Uterus (tissue), 4 donors: ENCODE measurements around the gene IFTAP. TPM values are rescaled to one million over a fixed set of nuclear protein-coding genes. Genes with fewer than 3 reads are reported as not detected.

Source experiments
- DNase-seq, 2 donors: peaks; one replicate each; pipeline ENCODE4 v3.0.0-alpha.2; 2019 to 2020
- H3K27ac ChIP-seq, 2 donors: fragments of 200-600 bp; sonication (generic); 1 replicate in 1 of 2; 2 replicates in 1 of 2; pipeline ENCODE4 v1.5.1; 2016 to 2018
- H3K27me3 ChIP-seq, 2 donors: fragments of 200-600 bp; sonication (generic); one replicate each; pipeline ENCODE4 v1.5.1; 2018 to 2019; ENCODE audit warnings: control low read depth in 1 of 2
- H3K36me3 ChIP-seq, 2 donors: fragments of 200-600 bp; sonication (generic); one replicate each; pipeline ENCODE4 v1.5.1; 2019; ENCODE audit warnings: control low read depth in 1 of 2
- H3K4me1 ChIP-seq, 2 donors: fragments of 200-600 bp; sonication (generic); one replicate each; pipeline ENCODE4 v1.5.1; 2018 to 2019; ENCODE audit warnings: control low read depth in 1 of 2
- H3K4me3 ChIP-seq, 2 donors: fragments of 200-600 bp; sonication (generic); 1 replicate in 1 of 2; 2 replicates in 1 of 2; pipeline ENCODE4 v1.5.1; 2018 to 2019; ENCODE audit warnings: mild to moderate bottlenecking in 1 of 2
- H3K9me3 ChIP-seq, 2 donors: fragments of 200-600 bp; sonication (generic); one replicate each; pipeline ENCODE4 v1.5.1; 2019; ENCODE audit warnings: control low read depth in 1 of 2
- POLR2A ChIP-seq, 2 donors: fragments of 450-650 bp; IDR thresholded peaks; one replicate each; pipeline ENCODE4 v1.6.1; 2016; ENCODE audit warnings: antibody characterized with exemption in 2 of 2, mild to moderate bottlenecking in 1 of 2, moderate library complexity in 1 of 2
- intact Hi-C: fragments of 100-400 bp; cut with DNase I; formaldehyde crosslinking; loops from one replicate; pipeline ENCODE4 v1.15.1; 2023; ENCODE audit warnings: low total_unique reads
- total RNA-seq, 4 donors: library from RNA; depleted of rRNA in 3 of 4; stranded (reverse); fragments of >200 nt in 3 of 4; gene quantifications; one replicate each; pipeline versions ENCODE4 v1.1.0 to v1.2.4, GENCODE V29; 2014 to 2023
- TF ChIP-seq, protein P1 (sequence below), 4 experiments: fragments of 200-600 bp in 2 of 4; fragments of 450-650 bp in 2 of 4; sonication (generic) in 2 of 4; IDR thresholded peaks; one replicate each; pipeline ENCODE4 v1.5.1; 2016 to 2019; ENCODE audit warnings: antibody characterized with exemption in 4 of 4, mild to moderate bottlenecking in 2 of 4, moderate library complexity in 1 of 4
- donor health status: DM: yes; HTN: yes; CAD: no.

The IFTAP gene
- total RNA-seq, 4 donors from 2014 or later: 4.1 to 56.1 (median 17.4) TPM

DNA sequence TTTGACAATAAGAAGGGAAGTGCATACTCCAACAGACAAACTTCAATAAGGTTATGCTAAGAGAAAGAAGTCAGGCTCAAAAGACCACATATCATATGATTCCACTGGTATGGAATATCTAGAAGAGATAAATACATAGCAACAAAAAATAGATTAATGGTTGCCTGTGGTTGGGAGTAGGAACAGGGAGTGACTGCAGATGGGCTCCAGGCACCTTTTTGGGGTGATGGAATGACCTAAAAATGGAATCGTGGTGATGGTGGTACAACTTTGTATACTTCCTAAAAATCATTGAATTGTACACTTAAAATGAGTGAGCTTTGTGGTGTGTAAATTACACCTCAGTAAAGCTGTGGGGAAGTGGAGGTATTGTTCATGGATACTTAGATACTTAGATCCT is 32.7 kb downstream of the IFTAP start:
- DNase-seq: no peak
- no peak overlapping the region for H3K4me3 ChIP-seq
- no peak overlapping the region for H3K27ac ChIP-seq
- intact Hi-C loops: no loop called here
- H3K36me3 ChIP-seq: no peaks in the 10 kb centered on the region
- no peaks in the 10 kb centered on the region for H3K4me1 ChIP-seq
- H3K27me3 ChIP-seq: no peaks in the 10 kb centered on the region
- H3K9me3 ChIP-seq: no peaks in the 10 kb centered on the region
- TF ChIP-seq POLR2A (IDR thresholded peaks at IDR 0.05): no peak
- TF ChIP-seq, protein P1, sequence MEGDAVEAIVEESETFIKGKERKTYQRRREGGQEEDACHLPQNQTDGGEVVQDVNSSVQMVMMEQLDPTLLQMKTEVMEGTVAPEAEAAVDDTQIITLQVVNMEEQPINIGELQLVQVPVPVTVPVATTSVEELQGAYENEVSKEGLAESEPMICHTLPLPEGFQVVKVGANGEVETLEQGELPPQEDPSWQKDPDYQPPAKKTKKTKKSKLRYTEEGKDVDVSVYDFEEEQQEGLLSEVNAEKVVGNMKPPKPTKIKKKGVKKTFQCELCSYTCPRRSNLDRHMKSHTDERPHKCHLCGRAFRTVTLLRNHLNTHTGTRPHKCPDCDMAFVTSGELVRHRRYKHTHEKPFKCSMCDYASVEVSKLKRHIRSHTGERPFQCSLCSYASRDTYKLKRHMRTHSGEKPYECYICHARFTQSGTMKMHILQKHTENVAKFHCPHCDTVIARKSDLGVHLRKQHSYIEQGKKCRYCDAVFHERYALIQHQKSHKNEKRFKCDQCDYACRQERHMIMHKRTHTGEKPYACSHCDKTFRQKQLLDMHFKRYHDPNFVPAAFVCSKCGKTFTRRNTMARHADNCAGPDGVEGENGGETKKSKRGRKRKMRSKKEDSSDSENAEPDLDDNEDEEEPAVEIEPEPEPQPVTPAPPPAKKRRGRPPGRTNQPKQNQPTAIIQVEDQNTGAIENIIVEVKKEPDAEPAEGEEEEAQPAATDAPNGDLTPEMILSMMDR (IDR thresholded peaks at IDR 0.05): no peak

DNA sequence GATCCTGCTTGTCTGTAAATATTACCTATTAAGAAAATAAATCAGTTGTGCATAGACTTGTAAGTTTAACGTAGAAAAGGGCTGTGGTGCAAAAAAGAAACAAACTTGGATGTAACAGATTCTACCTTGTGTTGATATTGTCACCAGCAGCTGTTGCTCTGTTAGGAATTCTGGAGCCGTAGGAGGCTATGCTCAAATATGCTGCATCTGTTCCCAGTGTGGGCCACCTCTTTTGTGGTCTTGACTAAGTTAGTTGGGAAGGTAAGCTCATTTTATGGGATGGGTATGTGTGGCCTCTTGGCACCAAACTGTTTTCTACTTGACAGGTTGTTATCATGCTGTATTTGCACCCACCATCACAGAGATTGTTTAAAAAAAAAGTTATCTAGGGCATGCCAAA is 33.2 kb downstream of the IFTAP start:
- DNase-seq: no peak
- Histone ChIP-seq H3K27me3 (no peaks in the 10 kb centered on the region), H3K4me3 (no peak overlapping the region), H3K4me1 (no peaks in the 10 kb centered on the region), H3K27ac (no peak overlapping the region), H3K9me3 (no peaks in the 10 kb centered on the region), H3K36me3 (no peaks in the 10 kb centered on the region)
- intact Hi-C loops: no loop called here
- TF ChIP-seq, protein P1 (IDR thresholded peaks at IDR 0.05): no peak
- TF ChIP-seq POLR2A (IDR thresholded peaks at IDR 0.05): no peak

DNA sequence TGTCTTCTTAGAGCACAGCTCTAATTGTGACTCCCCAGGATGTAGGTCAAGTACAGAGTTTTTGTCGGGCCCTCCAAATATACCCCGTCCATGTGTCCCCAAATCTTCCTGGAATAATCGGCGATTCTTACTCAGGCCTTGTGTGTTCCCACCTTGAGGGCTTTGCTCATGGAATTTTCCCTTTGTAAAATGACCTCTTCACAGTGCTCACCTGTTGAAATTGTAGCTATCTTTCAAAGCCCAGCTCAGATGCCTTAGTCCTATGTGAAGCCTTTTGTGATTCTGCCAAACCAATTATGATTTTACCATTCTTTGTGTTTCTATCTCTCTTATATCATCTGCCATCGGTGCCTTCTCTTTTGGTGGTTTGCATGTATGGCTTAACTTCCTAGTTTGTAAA is 33.8 kb downstream of the IFTAP start:
- H3K27me3 ChIP-seq: no peaks in the 10 kb centered on the region
- no peaks in the 10 kb centered on the region for H3K9me3 ChIP-seq
- H3K4me1 ChIP-seq: no peaks in the 10 kb centered on the region
- DNase-seq: no peak
- H3K27ac ChIP-seq: no peak overlapping the region
- no peak overlapping the region for H3K4me3 ChIP-seq
- H3K36me3 ChIP-seq: no peaks in the 10 kb centered on the region
- TF ChIP-seq, protein P1 (IDR thresholded peaks at IDR 0.05): no peak
- no peak for TF ChIP-seq POLR2A (IDR thresholded peaks at IDR 0.05)
- intact Hi-C loops: no loop called here

DNA sequence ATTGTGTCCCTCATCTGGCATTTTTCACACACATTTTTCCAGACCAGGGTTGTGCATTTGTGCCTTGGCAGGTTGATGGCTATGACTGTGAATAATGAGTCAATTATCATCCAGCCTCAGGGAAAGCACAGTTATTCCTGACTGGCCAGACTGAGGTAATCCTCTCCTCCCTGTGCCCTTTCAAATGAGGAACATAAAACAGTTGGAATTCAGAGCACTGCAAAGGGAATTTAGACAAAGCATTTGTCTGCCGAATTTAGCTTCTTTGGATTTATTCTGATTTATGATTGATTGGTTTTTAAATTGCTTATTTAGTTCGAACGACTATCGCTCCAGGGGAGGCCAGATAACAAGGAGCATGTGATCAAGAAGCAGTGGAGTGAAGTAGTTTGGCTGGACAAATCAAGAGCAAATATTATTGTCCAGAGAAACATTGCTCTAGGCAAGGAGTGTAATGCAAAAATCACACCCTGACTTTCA is 34.5 kb downstream of the IFTAP start:
- no peak for TF ChIP-seq POLR2A (IDR thresholded peaks at IDR 0.05)
- TF ChIP-seq, protein P1 (IDR thresholded peaks at IDR 0.05): no peak
- H3K27ac ChIP-seq: no peak overlapping the region
- no peak overlapping the region for H3K4me3 ChIP-seq
- H3K4me1 ChIP-seq: no peaks in the 10 kb centered on the region
- DNase-seq: no peak
- intact Hi-C loops: no loop called here
- H3K27me3 ChIP-seq: no peaks in the 10 kb centered on the region
- no peaks in the 10 kb centered on the region for H3K9me3 ChIP-seq
- no peaks in the 10 kb centered on the region for H3K36me3 ChIP-seq

DNA sequence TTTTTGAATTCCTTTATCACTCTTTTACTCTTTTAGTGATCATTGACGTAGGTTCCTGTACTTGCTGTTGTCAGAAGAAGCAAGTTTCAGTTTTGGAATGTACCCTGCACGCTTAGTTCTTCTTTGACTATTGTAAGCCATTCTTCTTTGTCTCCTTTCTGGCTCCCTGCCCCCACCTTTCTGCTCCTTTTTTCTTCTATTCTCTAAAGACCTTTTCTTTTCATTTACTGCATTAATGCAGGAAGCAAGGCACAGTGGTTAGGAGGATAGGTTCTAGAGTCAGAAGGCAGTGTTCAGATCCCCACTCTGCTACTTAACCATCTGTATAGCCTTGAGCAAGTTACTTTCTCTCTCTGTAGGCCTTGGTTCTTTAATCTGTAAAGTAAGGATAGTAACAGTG is 37.5 kb downstream of the IFTAP start:
- no peaks in the 10 kb centered on the region for H3K36me3 ChIP-seq
- H3K9me3 ChIP-seq: no peaks in the 10 kb centered on the region
- DNase-seq: no peak
- TF ChIP-seq, protein P1 (IDR thresholded peaks at IDR 0.05): no peak
- no peak for TF ChIP-seq POLR2A (IDR thresholded peaks at IDR 0.05)
- no peak overlapping the region for H3K4me3 ChIP-seq
- intact Hi-C loops: no loop called here
- no peaks in the 10 kb centered on the region for H3K27me3 ChIP-seq
- H3K27ac ChIP-seq: no peak overlapping the region
- no peaks in the 10 kb centered on the region for H3K4me1 ChIP-seq
